ENCODE results near the gene IGF2R. TPM values are rescaled to one million over a fixed set of nuclear protein-coding genes. Genes with fewer than 3 reads are reported as not detected.
A peak's percentile ranks its signal among the peaks of the same experiment; 100 is the strongest.

IGF2R gene
- total RNA-seq, 1 experiment from 2014 or later, result 75.3 TPM

DNA sequence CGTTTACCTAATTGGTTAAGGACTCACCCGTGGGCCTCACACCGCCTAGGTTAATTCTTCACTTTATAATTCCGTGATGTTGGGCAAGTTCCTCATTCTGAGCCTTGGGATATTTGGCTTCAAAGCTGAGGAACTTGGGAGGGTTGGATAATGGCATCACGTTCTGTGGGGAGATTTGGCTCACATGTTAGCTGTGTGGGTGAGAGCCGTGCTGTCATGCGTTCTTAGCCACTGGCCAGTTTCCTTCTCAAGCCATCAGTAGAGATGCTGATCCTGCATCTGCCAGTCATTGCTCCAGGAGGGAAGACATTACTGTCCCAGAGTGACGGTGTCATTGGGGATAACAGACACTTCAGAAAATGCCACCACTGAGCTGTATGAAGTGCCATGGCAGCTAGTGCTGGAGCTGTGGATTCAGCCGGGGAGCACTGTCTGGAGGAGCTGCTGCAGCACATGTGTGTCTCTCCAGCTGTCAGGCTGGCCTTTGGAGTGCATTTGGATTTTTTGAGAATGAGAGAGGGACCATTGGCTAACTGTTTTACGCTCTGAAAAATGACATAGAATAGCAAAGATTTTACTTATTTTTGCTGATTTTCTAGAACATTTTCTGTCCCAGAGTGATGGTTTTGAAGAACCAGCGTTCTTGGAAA is 16.5 kb downstream of the IGF2R start (continued):
- TF ChIP-seq CREB1 (CRISPR knock-in tag; IDR thresholded peaks at IDR 0.05) (no peak), ZNF671 (CRISPR knock-in tag; IDR thresholded peaks at IDR 0.05) (no peak), GRHL2 (CRISPR knock-in tag; IDR thresholded peaks at IDR 0.05; ENCODE audit: insufficient replicate concordance, severe bottlenecking) (no peak), ZNF121 (CRISPR knock-in tag; IDR thresholded peaks at IDR 0.05) (no peak), ARID4B (CRISPR knock-in tag; IDR thresholded peaks at IDR 0.05; ENCODE audit: borderline replicate concordance) (no peak)
- TF ChIP-seq, protein P1, sequence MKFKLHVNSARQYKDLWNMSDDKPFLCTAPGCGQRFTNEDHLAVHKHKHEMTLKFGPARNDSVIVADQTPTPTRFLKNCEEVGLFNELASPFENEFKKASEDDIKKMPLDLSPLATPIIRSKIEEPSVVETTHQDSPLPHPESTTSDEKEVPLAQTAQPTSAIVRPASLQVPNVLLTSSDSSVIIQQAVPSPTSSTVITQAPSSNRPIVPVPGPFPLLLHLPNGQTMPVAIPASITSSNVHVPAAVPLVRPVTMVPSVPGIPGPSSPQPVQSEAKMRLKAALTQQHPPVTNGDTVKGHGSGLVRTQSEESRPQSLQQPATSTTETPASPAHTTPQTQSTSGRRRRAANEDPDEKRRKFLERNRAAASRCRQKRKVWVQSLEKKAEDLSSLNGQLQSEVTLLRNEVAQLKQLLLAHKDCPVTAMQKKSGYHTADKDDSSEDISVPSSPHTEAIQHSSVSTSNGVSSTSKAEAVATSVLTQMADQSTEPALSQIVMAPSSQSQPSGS (CRISPR knock-in tag; IDR thresholded peaks at IDR 0.05; ENCODE audit: borderline replicate concordance, low read depth), result no peak
- TF ChIP-seq, protein P2, sequence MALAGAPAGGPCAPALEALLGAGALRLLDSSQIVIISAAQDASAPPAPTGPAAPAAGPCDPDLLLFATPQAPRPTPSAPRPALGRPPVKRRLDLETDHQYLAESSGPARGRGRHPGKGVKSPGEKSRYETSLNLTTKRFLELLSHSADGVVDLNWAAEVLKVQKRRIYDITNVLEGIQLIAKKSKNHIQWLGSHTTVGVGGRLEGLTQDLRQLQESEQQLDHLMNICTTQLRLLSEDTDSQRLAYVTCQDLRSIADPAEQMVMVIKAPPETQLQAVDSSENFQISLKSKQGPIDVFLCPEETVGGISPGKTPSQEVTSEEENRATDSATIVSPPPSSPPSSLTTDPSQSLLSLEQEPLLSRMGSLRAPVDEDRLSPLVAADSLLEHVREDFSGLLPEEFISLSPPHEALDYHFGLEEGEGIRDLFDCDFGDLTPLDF (CRISPR knock-in tag; IDR thresholded peaks at IDR 0.05), result no peak

- ATAC-seq (no peak; the same call in 1 of the 2 replicates), DNase-seq (ENCODE audit: low spot score) (no peak)
- TF ChIP-seq OVOL2 (CRISPR knock-in tag; IDR thresholded peaks at IDR 0.05; ENCODE audit: borderline replicate concordance) (no peak), IRF1 (CRISPR knock-in tag; IDR thresholded peaks at IDR 0.05) (no peak), ESRRA (CRISPR knock-in tag; IDR thresholded peaks at IDR 0.05; ENCODE audit: borderline replicate concordance) (no peak), USF1 (CRISPR knock-in tag; IDR thresholded peaks at IDR 0.05) (no peak), TCF7 (CRISPR knock-in tag; IDR thresholded peaks at IDR 0.05; ENCODE audit: low read depth) (no peak), ATF1 (CRISPR knock-in tag; IDR thresholded peaks at IDR 0.05) (no peak), ZNF396 (CRISPR knock-in tag; IDR thresholded peaks at IDR 0.05; ENCODE audit: borderline replicate concordance) (no peak), MXD4 (CRISPR knock-in tag; IDR thresholded peaks at IDR 0.05; ENCODE audit: borderline replicate concordance) (no peak)
- TF ChIP-seq, protein P3, sequence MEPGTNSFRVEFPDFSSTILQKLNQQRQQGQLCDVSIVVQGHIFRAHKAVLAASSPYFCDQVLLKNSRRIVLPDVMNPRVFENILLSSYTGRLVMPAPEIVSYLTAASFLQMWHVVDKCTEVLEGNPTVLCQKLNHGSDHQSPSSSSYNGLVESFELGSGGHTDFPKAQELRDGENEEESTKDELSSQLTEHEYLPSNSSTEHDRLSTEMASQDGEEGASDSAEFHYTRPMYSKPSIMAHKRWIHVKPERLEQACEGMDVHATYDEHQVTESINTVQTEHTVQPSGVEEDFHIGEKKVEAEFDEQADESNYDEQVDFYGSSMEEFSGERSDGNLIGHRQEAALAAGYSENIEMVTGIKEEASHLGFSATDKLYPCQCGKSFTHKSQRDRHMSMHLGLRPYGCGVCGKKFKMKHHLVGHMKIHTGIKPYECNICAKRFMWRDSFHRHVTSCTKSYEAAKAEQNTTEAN (CRISPR knock-in tag; IDR thresholded peaks at IDR 0.05), result no peak
- Mint-ChIP-seq H3K27me3 (ENCODE audit: low read depth) (no peaks in the 10 kb centered on the region), H3K9me3 (no peaks in the 10 kb centered on the region), H3K4me3 (no peak overlapping the region), H3K4me1 (peaks cover 36% of the 10 kb centered on the region), H3K36me3 (peaks cover 7% of the 10 kb centered on the region), H3K27ac (0 out of 2 replicates have a peak overlapping the region, but pooled peaks have one; percentile 66)
- CTCF ChIA-PET, result no interaction called here
- POLR2A ChIA-PET, result no interaction called here
Observed at GRCh38 chr6:159988983-159989454, 20.1 kb downstream of the IGF2R start.
